HCT116 (cell line): Measurements from ENCODE around the gene TBCC. TPM values are rescaled to one million over a fixed set of nuclear protein-coding genes. Genes with fewer than 3 reads are reported as not detected.

Source experiments
- ATAC-seq: fragments of 200-7000 bp; cut with Tn5 transposase; 2 replicates; pipeline ENCODE4 v1.9.1; 2020; ENCODE audit warnings: mild to moderate bottlenecking, moderate library complexity
- BruUV-seq: library from RNA; stranded (reverse); fragments of 400-500 nt; replicated peaks from 2 replicates; lab custom pipeline; 2021; lab: Mats Ljungman, UMichigan
- CTCF ChIA-PET: fragments of 300-600 bp; sonication (Branson Sonifier 250); formaldehyde crosslinking; loops from one replicate; lab custom pipeline; 2021; ENCODE audit warnings: antibody characterized with exemption; lab: Charles Lee
- POLR2A ChIA-PET: fragments of 300-600, 350-600 bp; sonication (Branson Sonifier 250); formaldehyde crosslinking; loops from one replicate; lab custom pipeline; 2021; ENCODE audit warnings: antibody characterized with exemption; lab: Charles Lee
- RAD21 ChIA-PET, 2 experiments: fragments of 300-600 bp; sonication (Branson Sonifier 250); formaldehyde crosslinking; loops; one replicate each; lab custom pipeline; 2023; ENCODE audit warnings: low total read pairs in 2 of 2; ENCODE audit not compliant: uncharacterized antibody in 2 of 2, unreplicated experiment in 2 of 2, low non-redundant PET in 1 of 2; lab: Charles Lee
- DNase-seq: peaks from one replicate; pipeline ENCODE4 v3.0.0-alpha.2; 2010; ENCODE audit warnings: low read depth, low spot score
- H2AFZ ChIP-seq: fragments of 200-600 bp; shearing (Covaris generic), sonication (generic); 2 replicates; pipeline ENCODE4 v1.6.1; 2017; ENCODE audit warnings: low read depth, mixed run types, mixed read lengths, antibody characterized with exemption, low read length; ENCODE audit not compliant: poor library complexity, severe bottlenecking
- H3K27ac ChIP-seq: 2 replicates; pipeline ENCODE4 v1.5.1; 2012; ENCODE audit warnings: low read depth, low read length
- H3K27me3 ChIP-seq: fragments of 200-600 bp; sonication (generic); 2 replicates; pipeline ENCODE4 v1.6.1; 2016; ENCODE audit warnings: mixed run types, low read length, mixed read lengths; ENCODE audit not compliant: insufficient read depth
- H3K36me3 ChIP-seq, 2 experiments: fragments of 200-500 bp in 1 of 2; fragments of 200-600 bp in 1 of 2; sonication (Bioruptor generic) in 1 of 2; sonication (generic) in 1 of 2; 2 replicates each; pipeline versions ENCODE4 v1.5.1 to v1.6.1; 2014 to 2016; ENCODE audit warnings: low read length in 2 of 2, inconsistent platforms in 1 of 2, mixed read lengths in 1 of 2, mixed run types in 1 of 2; ENCODE audit not compliant: insufficient read depth in 2 of 2, control insufficient read depth in 1 of 2
- H3K4me1 ChIP-seq, 2 experiments: fragments of 200-600 bp in 1 of 2; sonication (generic) in 1 of 2; 2 replicates each; pipeline versions ENCODE4 v1.5.1 to v1.6.1; 2012 to 2017; ENCODE audit warnings: low read length in 2 of 2, inconsistent platforms in 1 of 2, mild to moderate bottlenecking in 1 of 2, mixed read lengths in 1 of 2, mixed run types in 1 of 2, moderate library complexity in 1 of 2; ENCODE audit not compliant: insufficient read depth in 2 of 2, control insufficient read depth in 1 of 2
- H3K4me2 ChIP-seq: fragments of 200-600 bp; sonication (generic); 2 replicates; pipeline ENCODE4 v1.6.1; 2017; ENCODE audit warnings: mixed run types, low read length, mixed read lengths
- H3K4me3 ChIP-seq, 2 experiments: fragments of 200-600 bp in 1 of 2; sonication (generic) in 1 of 2; replicated peaks in 1 of 2; 2 replicates each; pipeline ENCODE4 v1.5.1; 2011 to 2016; ENCODE audit warnings: low read length in 2 of 2, control low read depth in 1 of 2, low read depth in 1 of 2, mild to moderate bottlenecking in 1 of 2, mixed read lengths in 1 of 2, mixed run types in 1 of 2
- H3K79me2 ChIP-seq: fragments of 200-600 bp; sonication (generic); 2 replicates; pipeline ENCODE4 v1.6.1; 2017; ENCODE audit warnings: mild to moderate bottlenecking, mixed run types, low read length, moderate library complexity, mixed read lengths; ENCODE audit not compliant: insufficient read depth
- H3K9ac ChIP-seq: fragments of 200-600 bp; sonication (generic); 2 replicates; pipeline ENCODE4 v1.6.1; 2016; ENCODE audit warnings: low read length, mixed read lengths
- H3K9me2 ChIP-seq: fragments of 200-600 bp; sonication (generic), shearing (Covaris generic); 2 replicates; pipeline ENCODE4 v1.6.1; 2017; ENCODE audit warnings: mixed run types, mild to moderate bottlenecking, moderate library complexity; ENCODE audit not compliant: insufficient read depth
- H3K9me3 ChIP-seq, 2 experiments: fragments of 200-500 bp in 1 of 2; fragments of 200-600 bp in 1 of 2; sonication (Bioruptor generic) in 1 of 2; sonication (generic) in 1 of 2; 2 replicates each; pipeline ENCODE4 v1.6.1; 2014 to 2017; ENCODE audit warnings: low read length in 2 of 2, mixed read lengths in 2 of 2, inconsistent platforms in 1 of 2, low read depth in 1 of 2, mild to moderate bottlenecking in 1 of 2, mixed run types in 1 of 2, moderate library complexity in 1 of 2; ENCODE audit not compliant: control insufficient read depth in 1 of 2, insufficient read depth in 1 of 2
- H4K20me1 ChIP-seq: fragments of 200-600 bp; sonication (generic), shearing (Covaris generic); 2 replicates; pipeline ENCODE4 v1.6.1; 2017; ENCODE audit warnings: mixed run types, mild to moderate bottlenecking, moderate library complexity; ENCODE audit not compliant: insufficient read depth
- CEBPB ChIP-seq: IDR thresholded peaks from 2 replicates; pipeline ENCODE4 v1.6.1; 2012; ENCODE audit warnings: low read depth
- CTCF ChIP-seq, 3 experiments: fragments of 200-600 bp in 1 of 3; sonication (generic) in 1 of 3; IDR thresholded peaks in 2 of 3; conservative IDR thresholded peaks in 1 of 3; 2 replicates each; pipeline ENCODE4 v1.5.1; 2012 to 2017; ENCODE audit warnings: low read depth in 2 of 3, low read length in 2 of 3, antibody characterized with exemption in 1 of 3, borderline replicate concordance in 1 of 3, control low read depth in 1 of 3, mild to moderate bottlenecking in 1 of 3, mixed read lengths in 1 of 3, mixed run types in 1 of 3, moderate library complexity in 1 of 3; ENCODE audit not compliant: insufficient read depth in 1 of 3
- MAX ChIP-seq: IDR thresholded peaks from 2 replicates; pipeline ENCODE4 v1.6.1; 2012
- RAD21 ChIP-seq: IDR thresholded peaks from 2 replicates; pipeline ENCODE4 v1.6.1; 2012; ENCODE audit warnings: low read depth, mild to moderate bottlenecking
- SP1 ChIP-seq: IDR thresholded peaks from 2 replicates; pipeline ENCODE4 v1.6.1; 2012; ENCODE audit warnings: low read depth
- SRF ChIP-seq: IDR thresholded peaks from 2 replicates; pipeline ENCODE4 v1.6.1; 2012; ENCODE audit warnings: low read depth
- TCF7L2 ChIP-seq: IDR thresholded peaks from 2 replicates; pipeline ENCODE4 v1.7.0; 2011; ENCODE audit warnings: borderline replicate concordance, inconsistent platforms; ENCODE audit not compliant: insufficient read depth, insufficient read length; ENCODE audit errors: extremely low read depth
- intact Hi-C: fragments of 100-400 bp; cut with micrococcal nuclease; formaldehyde crosslinking; loops from 2 replicates; pipeline ENCODE4 v1.10.0; 2022
- total RNA-seq: library from RNA; stranded (reverse); gene quantifications from one replicate; pipeline ENCODE4 v1.2.1, GENCODE V29; 2021; ENCODE audit not compliant: unreplicated experiment
- TF ChIP-seq, protein P1 (sequence below): IDR thresholded peaks from 2 replicates; pipeline ENCODE4 v1.6.1; 2011; ENCODE audit warnings: mild to moderate bottlenecking, low read length, moderate library complexity; ENCODE audit not compliant: insufficient replicate concordance; ENCODE audit errors: extremely low read depth

The TBCC gene
- total RNA-seq, 1 experiment from 2014 or later: 17.1 TPM

DNA sequence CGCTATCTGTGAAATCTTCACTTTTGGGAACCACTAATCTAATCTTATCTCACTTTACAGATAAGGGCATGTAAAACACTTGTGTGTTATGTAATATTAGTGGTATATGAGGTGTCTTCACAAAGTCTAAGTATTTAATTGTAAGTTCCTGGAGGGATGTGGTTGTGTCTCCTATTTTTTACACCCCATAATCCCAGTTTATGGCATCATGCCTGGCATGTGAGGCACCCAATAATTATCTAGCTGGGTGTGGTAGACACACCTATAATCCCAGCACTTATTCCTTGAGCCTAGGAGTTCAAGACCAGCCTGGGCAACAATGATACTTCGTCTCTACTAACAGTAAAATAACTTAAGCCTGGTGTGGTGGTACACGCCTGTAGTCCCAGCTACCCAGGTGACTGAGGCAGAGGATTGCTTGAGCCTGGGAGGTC lies 16.5 kb upstream of the TBCC start:
- no peak overlapping the region for H3K4me3 ChIP-seq
- H3K4me1 ChIP-seq: peaks cover 21 to 41% of the 10 kb centered on the region in 2 experiments
- no peaks in the 10 kb centered on the region for H3K79me2 ChIP-seq
- no peak overlapping the region for H3K4me2 ChIP-seq
- DNase-seq (no peak), ATAC-seq (no peak)
- H3K9ac ChIP-seq: no peak overlapping the region
- no peaks in the 10 kb centered on the region for H3K9me3 ChIP-seq
- H3K27ac ChIP-seq: no peak overlapping the region
- H2AFZ ChIP-seq: no peak overlapping the region
- ChIA-PET RAD21 (no interaction called here), POLR2A (no interaction called here), CTCF (no interaction called here)
- no peaks in the 10 kb centered on the region for H3K27me3 ChIP-seq
- intact Hi-C loops: no loop called here
- BruUV-seq: no TSS peak
- no peaks in the 10 kb centered on the region for H3K9me2 ChIP-seq
- TF ChIP-seq RAD21 (no peak), TCF7L2 (no peak), CTCF (IDR thresholded peaks at IDR 0.05 in 2 of 3, conservative IDR thresholded peaks at IDR 0.05 in 1 of 3; ENCODE audit: borderline replicate concordance in 1 of 3, insufficient read depth in 1 of 3, low read depth in 2 of 3, low read length in 2 of 3) (no peak), CEBPB (no peak), MAX (no peak), SP1 (no peak), SRF (no peak)
- TF ChIP-seq, protein P1, sequence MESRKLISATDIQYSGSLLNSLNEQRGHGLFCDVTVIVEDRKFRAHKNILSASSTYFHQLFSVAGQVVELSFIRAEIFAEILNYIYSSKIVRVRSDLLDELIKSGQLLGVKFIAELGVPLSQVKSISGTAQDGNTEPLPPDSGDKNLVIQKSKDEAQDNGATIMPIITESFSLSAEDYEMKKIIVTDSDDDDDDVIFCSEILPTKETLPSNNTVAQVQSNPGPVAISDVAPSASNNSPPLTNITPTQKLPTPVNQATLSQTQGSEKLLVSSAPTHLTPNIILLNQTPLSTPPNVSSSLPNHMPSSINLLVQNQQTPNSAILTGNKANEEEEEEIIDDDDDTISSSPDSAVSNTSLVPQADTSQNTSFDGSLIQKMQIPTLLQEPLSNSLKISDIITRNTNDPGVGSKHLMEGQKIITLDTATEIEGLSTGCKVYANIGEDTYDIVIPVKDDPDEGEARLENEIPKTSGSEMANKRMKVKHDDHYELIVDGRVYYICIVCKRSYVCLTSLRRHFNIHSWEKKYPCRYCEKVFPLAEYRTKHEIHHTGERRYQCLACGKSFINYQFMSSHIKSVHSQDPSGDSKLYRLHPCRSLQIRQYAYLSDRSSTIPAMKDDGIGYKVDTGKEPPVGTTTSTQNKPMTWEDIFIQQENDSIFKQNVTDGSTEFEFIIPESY: no peak
- H3K36me3 ChIP-seq: no peaks in the 10 kb centered on the region
- H4K20me1 ChIP-seq: no peaks in the 10 kb centered on the region
